ENCODE measurements around the gene CSPG5.

DNA sequence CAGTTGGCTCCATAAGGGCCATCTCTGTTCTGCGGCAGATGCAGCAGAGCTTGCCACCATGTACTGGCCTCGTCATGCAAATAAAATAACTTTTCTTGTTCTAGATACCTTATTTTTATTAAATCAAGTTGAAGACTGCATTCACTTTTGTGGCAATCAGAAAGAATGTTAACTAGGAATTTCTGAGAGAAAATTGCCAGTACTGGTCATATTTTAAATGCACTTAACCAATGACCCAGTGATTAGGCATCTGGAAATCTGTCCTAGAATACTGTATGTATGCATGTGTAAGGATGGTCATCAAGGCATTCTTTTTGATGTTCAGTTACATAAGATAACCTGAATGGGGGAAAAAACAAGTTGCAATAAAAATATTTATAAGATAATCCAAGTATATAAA is 34.2 kb upstream of the CSPG5 start:
- TF ChIP-seq, protein P1, sequence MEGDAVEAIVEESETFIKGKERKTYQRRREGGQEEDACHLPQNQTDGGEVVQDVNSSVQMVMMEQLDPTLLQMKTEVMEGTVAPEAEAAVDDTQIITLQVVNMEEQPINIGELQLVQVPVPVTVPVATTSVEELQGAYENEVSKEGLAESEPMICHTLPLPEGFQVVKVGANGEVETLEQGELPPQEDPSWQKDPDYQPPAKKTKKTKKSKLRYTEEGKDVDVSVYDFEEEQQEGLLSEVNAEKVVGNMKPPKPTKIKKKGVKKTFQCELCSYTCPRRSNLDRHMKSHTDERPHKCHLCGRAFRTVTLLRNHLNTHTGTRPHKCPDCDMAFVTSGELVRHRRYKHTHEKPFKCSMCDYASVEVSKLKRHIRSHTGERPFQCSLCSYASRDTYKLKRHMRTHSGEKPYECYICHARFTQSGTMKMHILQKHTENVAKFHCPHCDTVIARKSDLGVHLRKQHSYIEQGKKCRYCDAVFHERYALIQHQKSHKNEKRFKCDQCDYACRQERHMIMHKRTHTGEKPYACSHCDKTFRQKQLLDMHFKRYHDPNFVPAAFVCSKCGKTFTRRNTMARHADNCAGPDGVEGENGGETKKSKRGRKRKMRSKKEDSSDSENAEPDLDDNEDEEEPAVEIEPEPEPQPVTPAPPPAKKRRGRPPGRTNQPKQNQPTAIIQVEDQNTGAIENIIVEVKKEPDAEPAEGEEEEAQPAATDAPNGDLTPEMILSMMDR (IDR thresholded peaks at IDR 0.05): no peak
- TF ChIP-seq POLR2A (IDR thresholded peaks at IDR 0.05) (no peak), EP300 (IDR thresholded peaks at IDR 0.05) (no peak), POLR2AphosphoS5 (IDR thresholded peaks at IDR 0.05) (no peak)
